Thymus (tissue), 2 donors: ENCODE results near the gene FES. TPM values are rescaled to one million over a fixed set of nuclear protein-coding genes. Genes with fewer than 3 reads are reported as not detected.

ENCODE experiments used
- polyA plus RNA-seq: library from polyadenylated mRNA; stranded (reverse); fragments of 200-250 nt; gene quantifications from one replicate; pipeline ENCODE4 v1.2.3, GENCODE V29; 2013
- total RNA-seq: library from RNA; stranded (reverse); fragments of 120-200 nt; gene quantifications from one replicate; pipeline ENCODE4 v1.2.4, GENCODE V29; 2013
- donor health status: healthy.

The FES gene
- total and polyA plus RNA-seq, 2 donors = 8.3 to 19.4 TPM

Other genes with a start within 250 kb of the FES start
- gene BLM, start 167.2 kb upstream of the FES start, total RNA-seq = 25.6 TPM
- 13.2 TPM for gene BLM, start 167.2 kb upstream of the FES start, polyA plus RNA-seq
- 11.5 TPM for gene FURIN, start 15.9 kb upstream of the FES start, total RNA-seq
- gene FURIN, start 15.9 kb upstream of the FES start, polyA plus RNA-seq = 36.7 TPM
- 8.3 TPM for gene MAN2A2, start 18.8 kb downstream of the FES start, total RNA-seq
- 46.5 TPM for gene MAN2A2, start 18.8 kb downstream of the FES start, polyA plus RNA-seq
- gene HDDC3, start 48.0 kb downstream of the FES start, total RNA-seq = 18.7 TPM
- gene HDDC3, start 48.0 kb downstream of the FES start, polyA plus RNA-seq = 25.4 TPM
- gene UNC45A, start 50.8 kb downstream of the FES start, total RNA-seq = 29.8 TPM
- gene UNC45A, start 50.8 kb downstream of the FES start, polyA plus RNA-seq = 38.9 TPM
- gene RCCD1, start 70.4 kb downstream of the FES start, total RNA-seq = 11.0 TPM
- 5.0 TPM for gene RCCD1, start 70.4 kb downstream of the FES start, polyA plus RNA-seq
- gene PRC1, start 110.0 kb downstream of the FES start, total RNA-seq = 90.9 TPM
- gene PRC1, start 110.0 kb downstream of the FES start, polyA plus RNA-seq = 18.7 TPM
- gene VPS33B, start 138.1 kb downstream of the FES start, total RNA-seq = 8.7 TPM
- 19.0 TPM for gene VPS33B, start 138.1 kb downstream of the FES start, polyA plus RNA-seq
- gene SV2B, start 215.8 kb downstream of the FES start, total RNA-seq = 3.2 TPM
- 1.7 TPM for gene SV2B, start 215.8 kb downstream of the FES start, polyA plus RNA-seq